Osteoblast (primary cell): ENCODE data around the gene WDR7. TPM values are rescaled to one million over a fixed set of nuclear protein-coding genes. Genes with fewer than 3 reads are reported as not detected.

ENCODE experiments used
- DNase-seq: peaks from one replicate; pipeline ENCODE4 v3.0.0; 2011; ENCODE audit warnings: low spot score, mixed read lengths; ENCODE audit not compliant: insufficient read length; ENCODE audit errors: missing footprints
- H2AFZ ChIP-seq: 2 replicates; pipeline ENCODE4 v1.6.0; 2011; ENCODE audit warnings: mild to moderate bottlenecking, low read length
- H3K27ac ChIP-seq: 2 replicates; pipeline ENCODE4 v1.5.1; 2011; ENCODE audit warnings: mild to moderate bottlenecking, low read depth, low read length, moderate library complexity
- H3K27me3 ChIP-seq: 2 replicates; pipeline ENCODE4 v1.6.0; 2012; ENCODE audit warnings: mild to moderate bottlenecking, control low read depth, inconsistent platforms, low read length, moderate library complexity; ENCODE audit not compliant: insufficient read depth
- H3K36me3 ChIP-seq: 2 replicates; pipeline ENCODE4 v1.5.1; 2011; ENCODE audit warnings: mild to moderate bottlenecking, low read length, control low read depth, moderate library complexity; ENCODE audit not compliant: insufficient read depth
- H3K4me1 ChIP-seq: 2 replicates; pipeline ENCODE4 v1.5.1; 2011; ENCODE audit warnings: mild to moderate bottlenecking, low read length, control low read depth, moderate library complexity; ENCODE audit not compliant: insufficient read depth
- H3K4me2 ChIP-seq: 2 replicates; pipeline ENCODE4 v1.6.0; 2011; ENCODE audit warnings: mild to moderate bottlenecking, low read length; ENCODE audit not compliant: insufficient read depth
- H3K4me3 ChIP-seq: fragments of 200-600 bp; sonication (generic); 3 replicates; pipeline ENCODE4 v1.5.1; 2012; ENCODE audit warnings: mild to moderate bottlenecking, low read length, inconsistent platforms; ENCODE audit not compliant: insufficient read depth
- H3K79me2 ChIP-seq: 2 replicates; pipeline ENCODE4 v1.6.0; 2012; ENCODE audit warnings: mild to moderate bottlenecking, low read length, control low read depth, inconsistent platforms; ENCODE audit not compliant: insufficient read depth
- H3K9me3 ChIP-seq: 2 replicates; pipeline ENCODE4 v1.5.1; 2011; ENCODE audit warnings: low read depth, low read length, control low read depth
- H4K20me1 ChIP-seq: 2 replicates; pipeline ENCODE4 v1.6.0; 2012; ENCODE audit warnings: mild to moderate bottlenecking, low read length, control low read depth; ENCODE audit not compliant: insufficient read depth
- CTCF ChIP-seq: IDR thresholded peaks from 2 replicates; pipeline ENCODE4 v1.5.1; 2011; ENCODE audit warnings: mild to moderate bottlenecking, low read depth, low read length, moderate library complexity; ENCODE audit errors: extremely low read depth
- total RNA-seq: library from RNA; depleted of rRNA; stranded (reverse); fragments of >200 nt; gene quantifications from 2 replicates; pipeline ENCODE4 v1.2.3, GENCODE V29; 2012

Gene WDR7
- total RNA-seq, 1 donor, result 23.2 TPM

- Histone ChIP-seq H3K4me1 (no peaks in the 10 kb centered on the region), H3K27ac (no peak overlapping the region), H3K79me2 (no peaks in the 10 kb centered on the region), H3K4me3 (no peak overlapping the region), H3K9me3 (no peaks in the 10 kb centered on the region), H3K27me3 (peaks cover 3% of the 10 kb centered on the region), H3K4me2 (no peak overlapping the region), H3K36me3 (no peaks in the 10 kb centered on the region), H4K20me1 (no peaks in the 10 kb centered on the region), H2AFZ (no peak overlapping the region)
- no peak for TF ChIP-seq CTCF
- no peak for DNase-seq
These were observed 412.5 kb downstream of the WDR7 start for GRCh38 chr18:57063601-57064103.

- Histone ChIP-seq H3K9me3 (no peaks in the 10 kb centered on the region), H3K4me2 (no peak overlapping the region), H3K36me3 (no peaks in the 10 kb centered on the region), H3K4me3 (no peak overlapping the region), H3K27me3 (peaks cover 17% of the 10 kb centered on the region), H3K27ac (no peak overlapping the region), H2AFZ (no peak overlapping the region), H3K79me2 (no peaks in the 10 kb centered on the region), H3K4me1 (no peaks in the 10 kb centered on the region), H4K20me1 (no peaks in the 10 kb centered on the region)
- TF ChIP-seq CTCF, result no peak
- no peak for DNase-seq
These were observed 422.5 kb downstream of the WDR7 start for GRCh38 chr18:57073501-57074187.

GRCh38 chr18:57075716-57076400 is 424.7 kb downstream of the WDR7 start:
- Histone ChIP-seq H3K4me3 (no peak overlapping the region), H3K36me3 (no peaks in the 10 kb centered on the region), H4K20me1 (no peaks in the 10 kb centered on the region), H3K27me3 (peaks cover 17% of the 10 kb centered on the region), H2AFZ (no peak overlapping the region), H3K79me2 (no peaks in the 10 kb centered on the region), H3K9me3 (no peaks in the 10 kb centered on the region), H3K4me2 (no peak overlapping the region), H3K27ac (no peak overlapping the region), H3K4me1 (no peaks in the 10 kb centered on the region)
- DNase-seq, result no peak
- TF ChIP-seq CTCF, result no peak
